Measurements from ENCODE around the gene IPCEF1. TPM values are rescaled to one million over a fixed set of nuclear protein-coding genes. Genes with fewer than 3 reads are reported as not detected.

IPCEF1 gene
- total and polyA plus RNA-seq, 2 donors (not counting 3 experiments of a cell fraction or from before 2014, with no cell fraction given), result 0.01 to 0.51 TPM

GRCh38 chr6:154406301-154406700 is 49.7 kb upstream of the IPCEF1 start:
- no peak for DNase-seq (ENCODE audit: low read depth, low spot score)
- CTCF ChIA-PET, result interaction anchor here (1.2 kb wide), 1 partner anchor 129 kb away, joined by 4 read pairs; no protein-coding TSS in a partner anchor
- Histone ChIP-seq H3K9me3 (replicated peaks; ENCODE audit: control insufficient read depth, insufficient read depth, low read length) (no peaks in the 10 kb centered on the region), H3K4me2 (ENCODE audit: insufficient read depth, low read length) (no peak overlapping the region), H2AFZ (ENCODE audit: low read depth, low read length) (no peak overlapping the region), H3K36me3 (ENCODE audit: control insufficient read depth in 2 of 2, extremely low read depth in 1 of 2, insufficient read depth in 2 of 2, low read length in 2 of 2) (peaks cover 0 to 2% of the 10 kb centered on the region in 2 experiments), H3K27ac (ENCODE audit: insufficient read depth, low read depth, low read length) (no peak overlapping the region), H3K27me3 (ENCODE audit: control insufficient read depth in 2 of 2, insufficient read depth in 2 of 2, low read length in 2 of 2) (no peaks in the 10 kb centered on the region), H3K4me3 (replicated peaks in 1 of 3; ENCODE audit: insufficient read depth in 1 of 3, low read depth in 1 of 3, low read length in 3 of 3) (no peak overlapping the region), H3K4me1 (ENCODE audit: control insufficient read depth, extremely low read depth, insufficient read depth, low read length) (peaks cover 21% of the 10 kb centered on the region), H3K9ac (replicated peaks; ENCODE audit: extremely low read depth, insufficient read depth, low read length) (no peak overlapping the region), H3K79me2 (ENCODE audit: control insufficient read depth, insufficient read depth, low read length) (no peaks in the 10 kb centered on the region), H4K20me1 (replicated peaks; ENCODE audit: control insufficient read depth, extremely low read depth, insufficient read depth, low read length) (no peaks in the 10 kb centered on the region), H3K9me1 (replicated peaks; ENCODE audit: control insufficient read depth, extremely low read depth, insufficient read depth, low read length) (no peaks in the 10 kb centered on the region)
- dilution Hi-C loops (cut with MboI; ENCODE audit: extremely low pct_ligation_motif_present, low sequenced_read_pairs) (no loop called here), intact Hi-C loops (cut with micrococcal nuclease) (no loop called here)
- no peak for FAIRE-seq
- POLR2A ChIA-PET, result no interaction called here
- no TSS peak for BruUV-seq (replicated peaks)
- TF ChIP-seq FOS (IDR thresholded peaks at IDR 0.05; ENCODE audit: borderline replicate concordance, insufficient read depth, low read length), result no peak
- no peak for TF ChIP-seq JUN (IDR thresholded peaks at IDR 0.05; ENCODE audit: borderline replicate concordance, insufficient read depth, insufficient read length, low read depth)

- Histone ChIP-seq H3K27me3 (ENCODE audit: control insufficient read depth in 2 of 2, insufficient read depth in 2 of 2, low read length in 2 of 2) (no peaks in the 10 kb centered on the region), H3K27ac (ENCODE audit: insufficient read depth, low read depth, low read length) (no peak overlapping the region), H2AFZ (ENCODE audit: low read depth, low read length) (no peak overlapping the region), H3K4me2 (ENCODE audit: insufficient read depth, low read length) (no peak overlapping the region), H4K20me1 (replicated peaks; ENCODE audit: control insufficient read depth, extremely low read depth, insufficient read depth, low read length) (no peaks in the 10 kb centered on the region), H3K9ac (replicated peaks; ENCODE audit: extremely low read depth, insufficient read depth, low read length) (no peak overlapping the region), H3K4me1 (ENCODE audit: control insufficient read depth, extremely low read depth, insufficient read depth, low read length) (peaks cover 12% of the 10 kb centered on the region), H3K79me2 (ENCODE audit: control insufficient read depth, insufficient read depth, low read length) (no peaks in the 10 kb centered on the region), H3K36me3 (ENCODE audit: control insufficient read depth in 2 of 2, extremely low read depth in 1 of 2, insufficient read depth in 2 of 2, low read length in 2 of 2) (peaks cover 0 to 2% of the 10 kb centered on the region in 2 experiments), H3K9me1 (replicated peaks; ENCODE audit: control insufficient read depth, extremely low read depth, insufficient read depth, low read length) (no peaks in the 10 kb centered on the region), H3K9me3 (replicated peaks; ENCODE audit: control insufficient read depth, insufficient read depth, low read length) (no peaks in the 10 kb centered on the region), H3K4me3 (replicated peaks in 1 of 3; ENCODE audit: insufficient read depth in 1 of 3, low read depth in 1 of 3, low read length in 3 of 3) (no peak overlapping the region)
- DNase-seq (ENCODE audit: low read depth, low spot score) (no peak), FAIRE-seq (no peak)
- intact Hi-C loops (cut with micrococcal nuclease), result no loop called here
- dilution Hi-C loops (cut with MboI; ENCODE audit: extremely low pct_ligation_motif_present, low sequenced_read_pairs), result no loop called here
- ChIA-PET POLR2A (no interaction called here), CTCF (interaction anchor here (1.6 kb wide), 1 partner anchor 250 kb away, joined by 3 read pairs; no protein-coding TSS in a partner anchor)
- no TSS peak for BruUV-seq (replicated peaks)
- TF ChIP-seq CTCF (IDR thresholded peaks at IDR 0.05; ENCODE audit: extremely low read depth in 1 of 2, insufficient read depth in 1 of 2, low read depth in 1 of 2, low read length in 2 of 2) (no peak), MAX (IDR thresholded peaks at IDR 0.05; ENCODE audit: insufficient read depth, insufficient read length) (no peak), GATA2 (IDR thresholded peaks at IDR 0.05; ENCODE audit: insufficient read depth, insufficient read length, low read depth, low read length) (no peak), JUN (IDR thresholded peaks at IDR 0.05; ENCODE audit: borderline replicate concordance, insufficient read depth, insufficient read length, low read depth) (no peak), POLR2A (IDR thresholded peaks at IDR 0.05; ENCODE audit: low read depth, low read length) (no peak), FOS (IDR thresholded peaks at IDR 0.05; ENCODE audit: borderline replicate concordance, insufficient read depth, low read length) (no peak), POLR2AphosphoS5 (IDR thresholded peaks at IDR 0.05; ENCODE audit: insufficient read depth, low read depth, low read length) (no peak), MYC (IDR thresholded peaks at IDR 0.05; ENCODE audit: low read depth, low read length) (no peak), EZH2 (IDR thresholded peaks at IDR 0.05; ENCODE audit: borderline replicate concordance, low read depth, low read length, severe bottlenecking) (no peak)
These were observed 48.3 kb upstream of the IPCEF1 start for GRCh38 chr6:154404791-154405400.
